ENCODE measurements around the gene GPC6.

GRCh38 chr13:94327318-94327717 is 1100.7 kb downstream of the GPC6 start:
- TF ChIP-seq POLR2AphosphoS5 (IDR thresholded peaks at IDR 0.05) (no peak), CTCF (IDR thresholded peaks at IDR 0.05; ENCODE audit: poor library complexity, severe bottlenecking) (no peak), TAF1 (IDR thresholded peaks at IDR 0.05; ENCODE audit: low read depth) (no peak), REST (IDR thresholded peaks at IDR 0.05; ENCODE audit: borderline replicate concordance) (no peak)

All from neural cell (in vitro differentiated cells).